COLO829 (cell line): Measurements from ENCODE around the gene ACTL6B.
"Not testable (repeated sequence)": the region's sequence is repeated elsewhere in the genome, so short reads cannot be mapped to it uniquely, and the experiment has no call there.

Source experiments
- DNase-seq: peaks from one replicate; pipeline ENCODE4 v3.0.0; 2012; ENCODE audit warnings: low spot score

The ACTL6B gene

GRCh38 chr7:100671353-100672327, 15.4 kb upstream of the ACTL6B start:
- DNase-seq = no peak

GRCh38 chr7:100670074-100670473, 13.8 kb upstream of the ACTL6B start:
- no peak for DNase-seq

GRCh38 chr7:100669106-100669505, 12.9 kb upstream of the ACTL6B start:
- not testable (repeated sequence) for DNase-seq

GRCh38 chr7:100668069-100668449, 11.8 kb upstream of the ACTL6B start:
- no peak for DNase-seq

GRCh38 chr7:100667331-100668068, 11.3 kb upstream of the ACTL6B start:
- DNase-seq = no peak

GRCh38 chr7:100665168-100665726, 9.0 kb upstream of the ACTL6B start:
- DNase-seq = no peak

GRCh38 chr7:100662194-100662776, 6.0 kb upstream of the ACTL6B start:
- DNase-seq = not testable (repeated sequence)

- no peak for DNase-seq
Observed at GRCh38 chr7:100654908-100655831, 1.1 kb downstream of the ACTL6B start.

- no peak for DNase-seq
Observed at GRCh38 chr7:100649826-100650565, 6.3 kb downstream of the ACTL6B start.

- DNase-seq = no peak
Observed at GRCh38 chr7:100642534-100642907, 13.7 kb downstream of the ACTL6B start.

- DNase-seq = no peak
Observed at GRCh38 chr7:100641860-100642533, 14.3 kb downstream of the ACTL6B start.

GRCh38 chr7:100641463-100641859, 14.8 kb downstream of the ACTL6B start, which contains the start of gene TFR2:
TSS of gene TFR2 (minus strand) at chr7:100641552. CDS start at chr7:100641509, 43 bp downstream.
- DNase-seq = no peak

- DNase-seq = no peak
Observed at GRCh38 chr7:100640517-100641440, 15.5 kb downstream of the ACTL6B start.

GRCh38 chr7:100639995-100640516, 16.2 kb downstream of the ACTL6B start:
- DNase-seq = no peak

GRCh38 chr7:100632951-100633717, 23.1 kb downstream of the ACTL6B start:
- no peak for DNase-seq

- DNase-seq = no peak
Observed at GRCh38 chr7:100630066-100630465, 26.2 kb downstream of the ACTL6B start.

- no peak for DNase-seq
Observed at GRCh38 chr7:100629117-100629716, 27.0 kb downstream of the ACTL6B start.
